ENCODE measurements around the gene STX18.

Gene STX18

DNA sequence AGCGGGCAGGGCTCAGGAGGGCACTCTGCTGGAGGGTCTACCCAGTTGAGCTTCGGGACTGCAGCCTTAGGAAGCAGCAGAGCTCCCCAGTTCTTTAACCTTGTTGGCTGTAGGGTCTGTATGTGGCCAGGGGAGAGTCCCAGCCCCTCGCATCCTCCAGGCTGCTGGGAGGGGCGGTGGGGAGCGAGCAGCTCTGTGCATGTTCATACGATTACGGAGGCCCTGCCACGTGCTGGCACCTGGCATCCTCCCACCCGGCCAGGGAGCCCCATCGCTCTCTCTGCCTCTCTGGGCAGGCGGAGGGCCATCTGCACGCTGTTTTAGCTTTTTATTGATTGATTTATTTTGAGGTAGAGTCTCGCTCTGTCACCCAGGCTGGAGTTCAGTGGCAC is 133.7 kb downstream of the STX18 start:
- in situ Hi-C loops (cut with HindIII; ENCODE audit: low sequenced_read_pairs), result no loop called here

DNA sequence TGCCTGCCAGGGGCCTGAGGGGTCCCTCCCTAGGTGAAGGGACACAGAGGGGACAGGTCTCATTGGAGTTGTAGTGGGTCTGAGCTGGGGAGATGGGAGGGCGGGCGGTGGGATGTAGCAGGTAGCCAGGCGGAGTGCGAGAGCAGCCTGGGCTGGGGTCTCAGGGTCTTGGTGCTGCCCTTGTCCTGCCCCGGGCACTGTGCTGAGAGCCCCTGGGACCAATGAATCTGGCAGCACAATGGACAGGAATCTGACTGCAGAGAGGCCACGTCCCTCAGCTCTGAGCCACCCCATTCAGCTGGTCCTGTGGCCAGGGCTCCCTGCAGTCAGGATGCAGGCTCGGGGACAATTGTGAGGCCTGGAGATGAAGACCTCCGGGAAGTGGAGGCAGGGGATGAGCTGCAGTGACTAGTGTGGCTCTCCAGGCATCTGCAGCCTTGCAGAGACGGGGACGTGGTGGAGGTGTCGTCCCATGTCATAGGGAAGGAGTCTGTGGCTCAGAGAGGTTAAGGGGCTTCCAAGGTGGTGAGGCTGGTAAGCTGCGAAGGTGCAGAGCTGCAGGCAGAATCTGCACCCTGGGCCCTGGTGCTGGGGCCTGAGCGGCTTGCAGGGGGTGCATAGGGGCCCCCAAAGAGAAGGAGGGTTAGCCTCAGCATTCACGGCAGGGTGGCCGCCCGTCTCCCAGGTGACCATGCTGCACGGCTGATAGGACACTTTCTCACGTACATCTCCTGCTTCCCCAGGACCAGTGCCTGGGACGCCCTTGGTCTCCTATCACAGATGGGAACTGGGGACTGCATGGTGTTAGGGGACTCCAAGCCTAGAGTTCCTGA is 134.3 kb downstream of the STX18 start:
- in situ Hi-C loops (cut with HindIII; ENCODE audit: low sequenced_read_pairs), result no loop called here

DNA sequence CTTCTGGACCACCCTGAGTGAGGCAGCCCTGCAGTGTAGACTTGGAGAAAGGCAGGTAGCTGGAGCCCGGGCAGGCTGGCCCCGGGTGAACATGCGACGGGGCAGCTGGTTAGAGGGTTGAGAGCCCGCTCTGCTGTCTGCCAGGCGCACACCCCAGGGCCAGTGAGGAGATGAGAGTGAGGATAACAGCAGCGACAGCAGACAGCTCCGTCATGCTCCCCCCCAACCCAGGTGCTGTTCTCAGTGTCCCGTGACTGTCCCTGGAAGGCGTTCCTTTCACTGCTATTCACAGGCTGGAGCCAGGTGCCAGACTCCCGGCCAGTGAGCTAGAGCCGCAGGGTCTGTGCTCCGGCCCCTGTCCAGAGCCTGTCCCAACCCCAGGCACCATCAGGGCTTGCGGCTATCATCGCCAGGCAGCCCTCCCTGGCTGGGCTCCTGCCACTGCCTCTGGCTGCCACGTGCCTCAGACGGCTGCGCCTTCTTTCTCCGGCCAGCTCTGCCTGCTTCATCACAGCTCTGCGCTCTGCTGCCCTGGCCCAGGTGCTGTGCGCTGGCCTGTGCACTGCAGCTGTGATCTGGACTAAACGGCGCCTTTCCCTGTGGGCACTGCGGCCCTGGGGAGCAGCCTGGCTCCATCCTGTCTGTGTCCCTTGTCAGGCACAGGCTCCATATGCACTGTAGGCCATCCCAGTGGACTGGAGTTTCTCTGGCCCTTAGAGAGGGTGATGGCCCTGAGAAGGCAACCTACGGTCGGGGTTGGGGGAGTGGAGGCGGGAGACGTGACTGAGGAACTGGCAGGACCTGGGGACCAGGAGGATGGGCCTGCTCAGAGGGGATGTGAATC is 135.2 kb downstream of the STX18 start:
- in situ Hi-C loops (cut with HindIII; ENCODE audit: low sequenced_read_pairs), result no loop called here

DNA sequence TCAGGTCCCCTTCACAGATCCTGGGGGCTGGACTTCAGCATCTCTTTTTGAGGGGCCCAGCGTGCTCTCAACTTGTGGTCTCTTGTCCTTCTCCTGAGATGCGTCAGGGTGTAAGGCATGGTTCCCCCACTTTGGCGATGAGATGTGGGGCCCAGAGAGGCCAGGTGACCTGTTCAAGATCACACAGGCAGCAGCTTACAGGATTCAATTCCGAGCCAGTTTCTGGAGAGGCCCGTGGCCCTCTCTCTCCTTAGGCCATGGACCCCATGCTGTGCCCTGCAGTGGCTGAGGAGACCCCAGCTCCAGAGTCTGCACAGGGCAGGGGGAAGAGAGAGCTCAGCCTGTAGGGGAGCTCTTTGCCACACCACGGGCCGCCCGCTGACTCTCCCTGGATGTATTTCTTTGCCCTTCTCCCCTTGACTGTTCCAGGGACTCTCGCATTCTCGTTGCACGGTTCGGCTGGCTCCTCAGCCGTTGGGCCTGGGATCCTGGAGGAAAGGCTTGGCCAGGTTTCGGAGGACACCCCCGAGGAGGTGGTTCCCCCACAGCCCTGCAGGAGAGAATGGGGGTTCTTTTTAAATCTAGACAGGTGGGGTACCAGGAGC is 136.4 kb downstream of the STX18 start:
- in situ Hi-C loops (cut with HindIII; ENCODE audit: low sequenced_read_pairs), result no loop called here

DNA sequence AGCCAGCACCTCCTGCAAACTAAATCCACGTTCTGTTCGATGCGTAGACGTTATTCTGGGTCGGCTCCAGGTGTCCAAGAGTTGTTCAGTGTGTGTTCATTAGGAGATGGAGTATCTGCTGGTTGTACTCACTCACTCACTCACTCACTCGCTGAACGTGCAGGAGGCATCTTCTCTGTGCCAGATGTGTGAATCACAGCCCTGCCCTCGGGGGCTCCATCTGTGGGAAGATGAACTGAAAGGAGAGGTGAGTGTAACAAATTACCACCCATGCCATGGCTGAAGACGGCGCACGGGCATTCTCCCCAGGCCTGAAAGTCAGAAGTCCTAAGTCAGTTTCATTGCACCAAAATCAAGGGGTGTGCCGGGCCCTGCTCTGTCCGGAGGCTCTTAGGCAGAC is 138.9 kb downstream of the STX18 start:
- in situ Hi-C loops (cut with HindIII; ENCODE audit: low sequenced_read_pairs), result no loop called here

DNA sequence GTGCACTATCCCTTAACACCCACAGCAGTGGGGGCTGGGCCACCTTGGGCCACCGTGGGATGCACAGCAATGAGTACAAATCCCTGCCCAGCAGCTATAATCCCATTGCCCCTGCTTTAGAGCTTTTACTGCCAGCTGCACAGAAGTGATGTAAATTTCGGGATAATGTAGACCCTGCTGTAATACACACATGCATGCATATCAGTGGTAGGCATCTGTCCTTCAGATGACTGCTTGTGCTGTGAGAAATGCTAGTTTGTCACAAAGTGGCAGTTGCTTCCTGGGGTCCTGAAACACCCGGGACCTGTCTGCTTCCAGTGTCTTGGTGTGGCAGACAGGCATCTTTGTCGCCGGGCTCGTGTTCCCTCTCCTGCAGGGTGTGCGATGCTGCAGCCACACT is 140.8 kb downstream of the STX18 start:
- in situ Hi-C loops (cut with HindIII; ENCODE audit: low sequenced_read_pairs), result no loop called here

DNA sequence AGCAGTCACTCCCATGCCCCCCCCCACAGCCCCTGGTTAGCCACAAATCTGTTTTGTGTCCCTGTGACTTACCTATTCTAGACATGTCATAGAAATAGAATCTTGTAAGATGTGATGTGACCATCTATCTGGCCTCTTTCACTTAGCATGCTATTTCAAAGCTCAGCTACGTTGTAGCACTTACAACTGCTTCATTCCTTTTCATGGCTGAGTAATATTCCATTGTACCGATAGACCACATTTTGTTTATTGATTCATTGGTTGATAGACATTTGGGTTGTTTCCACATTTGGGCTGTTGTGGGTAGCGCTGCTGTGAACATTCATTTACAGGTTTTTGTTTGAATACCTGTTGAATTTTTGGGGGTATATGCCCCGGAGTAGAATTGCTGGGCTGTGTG is 143.4 kb downstream of the STX18 start:
- in situ Hi-C loops (cut with HindIII; ENCODE audit: low sequenced_read_pairs), result no loop called here

DNA sequence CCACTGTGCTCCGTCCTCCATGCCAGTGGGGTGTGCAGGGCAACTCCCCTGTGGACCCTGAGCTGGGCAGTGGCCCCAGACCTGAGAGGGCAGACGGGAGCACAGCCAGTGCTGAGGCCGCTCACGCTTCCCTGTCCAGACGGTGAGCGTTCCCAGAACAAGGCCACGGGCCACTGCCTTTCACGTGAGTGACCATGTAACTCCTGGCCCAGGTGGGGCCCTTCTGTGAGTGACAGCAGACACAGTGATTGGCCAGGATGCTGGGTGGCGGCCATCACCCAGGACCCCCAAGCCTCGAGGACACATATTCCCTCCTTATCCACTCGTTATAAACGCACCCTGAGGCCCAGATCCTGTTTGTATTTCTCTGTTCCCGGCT is 144.4 kb downstream of the STX18 start:
- in situ Hi-C loops (cut with HindIII; ENCODE audit: low sequenced_read_pairs), result no loop called here

DNA sequence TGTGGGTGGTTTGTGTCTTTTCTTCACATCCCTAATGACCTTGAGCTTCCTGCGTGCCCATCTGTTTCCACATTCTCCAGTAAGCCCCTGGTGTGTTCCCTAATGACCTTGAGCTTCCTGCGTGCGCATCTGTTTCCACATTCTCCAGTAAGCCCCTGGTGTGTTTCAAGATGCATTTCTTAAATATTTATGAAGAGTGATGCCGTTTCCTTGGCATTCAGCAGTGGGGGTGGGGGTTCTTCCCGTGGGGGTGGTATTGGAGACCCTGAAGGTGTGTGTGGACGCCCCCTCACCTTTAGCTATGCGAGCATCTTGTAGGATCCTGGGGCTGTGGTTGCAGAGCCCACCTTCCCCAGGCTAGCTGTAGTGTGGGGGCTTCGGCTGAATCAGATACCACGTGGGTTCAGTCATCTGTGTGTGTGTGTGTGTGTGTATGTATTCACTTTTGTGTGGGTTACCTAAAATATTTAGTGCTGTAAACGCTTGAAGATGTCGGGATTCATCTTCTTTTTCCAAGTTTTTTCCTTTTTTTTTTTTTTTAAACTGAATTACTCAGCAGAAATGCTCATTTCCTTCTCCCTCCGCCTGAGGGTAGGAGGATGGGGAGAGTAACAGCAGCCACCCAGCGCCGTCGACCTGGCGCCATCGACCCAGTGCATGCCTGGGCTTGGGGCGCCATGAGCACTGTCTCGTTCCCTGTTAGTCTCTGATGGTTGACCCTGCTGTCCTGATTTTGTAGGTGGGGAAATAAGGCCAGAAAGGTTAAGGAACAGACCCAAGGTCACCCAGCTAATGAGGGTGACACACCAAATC is 145.0 kb downstream of the STX18 start:
- in situ Hi-C loops (cut with HindIII; ENCODE audit: low sequenced_read_pairs), result no loop called here

DNA sequence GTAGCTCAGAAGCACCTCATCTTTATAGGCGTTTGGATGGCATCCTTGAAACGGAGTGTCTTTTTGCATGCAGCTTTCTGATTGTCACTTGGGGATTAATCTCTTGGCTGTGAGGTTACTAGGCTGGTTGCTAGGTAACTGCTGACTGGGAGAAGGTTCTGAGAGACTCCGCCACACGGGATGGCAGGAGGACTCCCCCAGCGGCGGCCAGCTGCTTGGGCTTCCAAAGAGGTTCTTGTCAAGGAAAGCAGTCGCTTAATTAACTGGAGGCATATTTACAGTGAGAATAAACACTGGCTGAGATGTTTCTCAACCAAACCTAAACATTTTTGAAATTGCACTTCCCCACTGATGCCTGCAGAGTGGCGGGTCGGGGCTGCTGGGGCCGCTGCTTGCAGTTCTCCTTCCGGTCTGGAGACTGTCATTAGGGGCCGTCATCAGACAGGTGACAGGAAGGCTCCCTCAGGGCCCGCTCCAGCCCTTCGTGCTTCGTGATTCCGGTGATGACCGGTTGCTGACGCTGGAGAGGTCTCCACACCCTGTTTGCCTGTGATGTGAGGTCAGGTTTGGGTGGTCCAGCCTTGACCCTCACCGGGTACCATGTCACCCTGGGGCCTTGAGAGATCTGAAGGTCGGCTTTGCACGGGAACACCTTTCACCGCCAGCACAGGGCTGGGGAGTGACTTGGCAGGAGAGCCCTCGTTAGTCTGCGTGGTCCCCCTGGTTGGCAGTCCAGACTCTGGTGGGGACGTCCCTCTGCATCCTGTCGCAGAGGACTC is 145.8 kb downstream of the STX18 start:
- in situ Hi-C loops (cut with HindIII; ENCODE audit: low sequenced_read_pairs), result no loop called here

DNA sequence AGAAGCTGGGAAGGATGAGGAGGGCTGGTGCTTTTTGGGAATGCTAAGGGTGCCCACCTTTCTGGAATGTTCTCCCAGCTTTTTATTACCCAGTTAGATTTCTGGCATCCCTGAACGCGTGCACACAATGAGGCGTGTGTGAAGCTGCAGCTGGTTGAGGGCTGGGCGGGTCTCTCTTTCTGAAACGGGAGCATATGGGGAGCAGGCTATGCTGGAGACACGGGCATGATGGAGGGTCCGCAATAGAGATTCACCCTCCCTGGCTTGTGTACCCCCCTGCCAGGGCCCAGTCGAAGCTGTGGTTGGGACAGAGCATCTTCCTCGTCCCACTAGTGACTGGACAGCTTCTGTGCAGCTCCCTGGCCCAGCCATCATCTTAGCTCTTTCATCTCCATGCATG is 146.5 kb downstream of the STX18 start:
- in situ Hi-C loops (cut with HindIII; ENCODE audit: low sequenced_read_pairs), result no loop called here

DNA sequence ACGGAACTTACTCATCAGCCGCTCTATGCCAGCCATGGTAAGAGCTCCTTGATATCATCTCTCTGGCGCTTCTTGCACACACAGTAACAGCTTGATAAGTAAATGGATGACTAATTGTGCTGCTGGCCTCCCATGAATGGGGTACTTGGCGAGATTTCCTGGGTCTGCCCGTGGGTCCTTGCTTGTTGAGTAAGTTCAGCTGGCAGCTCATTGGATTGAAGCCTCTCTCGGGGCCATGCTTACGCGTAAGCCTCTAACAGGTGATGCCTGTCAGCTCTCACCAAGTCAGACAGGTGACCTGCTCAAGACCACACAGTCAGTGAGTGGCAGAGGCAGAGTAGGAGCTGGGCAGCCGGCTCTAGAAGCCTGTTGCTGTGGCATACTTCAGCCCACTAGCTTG is 147.2 kb downstream of the STX18 start:
- in situ Hi-C loops (cut with HindIII; ENCODE audit: low sequenced_read_pairs), result no loop called here

DNA sequence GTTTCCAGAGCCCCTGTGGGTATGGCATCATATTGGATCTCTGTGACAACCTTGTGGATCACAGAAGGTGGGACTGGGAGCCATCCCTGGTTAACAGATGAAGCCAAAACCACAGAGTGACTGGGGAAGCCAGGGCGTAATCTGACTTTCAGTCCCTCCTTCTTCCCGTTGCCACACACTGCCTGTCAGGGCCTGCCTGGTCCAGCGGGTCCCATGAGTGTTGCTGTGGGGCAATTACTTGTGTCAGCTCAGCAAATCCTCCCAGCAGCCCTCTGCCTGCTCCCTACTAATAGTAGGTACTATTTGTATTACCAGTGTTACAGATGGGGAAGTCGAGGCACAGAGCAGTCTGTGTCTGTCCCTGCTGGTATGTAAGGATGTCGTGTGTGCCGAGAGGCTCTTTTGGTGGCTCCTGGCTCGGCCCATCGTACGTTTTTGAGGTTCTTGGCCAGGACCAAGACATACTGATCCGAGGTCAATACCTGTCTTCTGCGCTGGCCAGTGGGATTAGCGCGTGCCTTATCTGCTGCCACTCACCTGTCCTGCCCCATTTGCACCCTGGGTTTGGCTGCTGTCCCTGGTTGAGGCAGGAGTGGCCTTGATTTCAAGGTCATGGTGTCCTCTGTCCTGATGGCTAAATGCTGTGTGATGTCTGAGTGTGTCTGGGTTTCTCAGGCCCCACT is 149.2 kb downstream of the STX18 start:
- in situ Hi-C loops (cut with HindIII; ENCODE audit: low sequenced_read_pairs), result no loop called here

DNA sequence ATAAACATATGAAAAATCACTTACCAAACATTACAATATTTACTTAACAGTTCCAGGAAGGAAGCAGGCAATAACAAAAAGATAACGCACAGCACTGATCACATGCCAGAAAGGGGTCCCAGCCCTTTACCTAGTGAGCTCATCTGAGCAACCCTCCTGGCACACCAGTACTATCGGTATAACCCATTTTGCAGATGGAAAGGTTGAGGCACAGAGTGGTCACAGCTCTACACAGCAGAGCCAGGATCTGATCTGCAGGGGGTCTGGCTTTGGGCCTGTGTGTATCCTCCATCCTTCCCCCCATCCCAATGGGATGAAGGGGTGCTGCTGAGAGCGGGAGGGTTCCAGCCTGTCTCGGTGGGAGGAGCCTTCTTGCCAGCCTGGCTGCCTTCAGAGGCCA is 150.0 kb downstream of the STX18 start:
- in situ Hi-C loops (cut with HindIII; ENCODE audit: low sequenced_read_pairs), result no loop called here

DNA sequence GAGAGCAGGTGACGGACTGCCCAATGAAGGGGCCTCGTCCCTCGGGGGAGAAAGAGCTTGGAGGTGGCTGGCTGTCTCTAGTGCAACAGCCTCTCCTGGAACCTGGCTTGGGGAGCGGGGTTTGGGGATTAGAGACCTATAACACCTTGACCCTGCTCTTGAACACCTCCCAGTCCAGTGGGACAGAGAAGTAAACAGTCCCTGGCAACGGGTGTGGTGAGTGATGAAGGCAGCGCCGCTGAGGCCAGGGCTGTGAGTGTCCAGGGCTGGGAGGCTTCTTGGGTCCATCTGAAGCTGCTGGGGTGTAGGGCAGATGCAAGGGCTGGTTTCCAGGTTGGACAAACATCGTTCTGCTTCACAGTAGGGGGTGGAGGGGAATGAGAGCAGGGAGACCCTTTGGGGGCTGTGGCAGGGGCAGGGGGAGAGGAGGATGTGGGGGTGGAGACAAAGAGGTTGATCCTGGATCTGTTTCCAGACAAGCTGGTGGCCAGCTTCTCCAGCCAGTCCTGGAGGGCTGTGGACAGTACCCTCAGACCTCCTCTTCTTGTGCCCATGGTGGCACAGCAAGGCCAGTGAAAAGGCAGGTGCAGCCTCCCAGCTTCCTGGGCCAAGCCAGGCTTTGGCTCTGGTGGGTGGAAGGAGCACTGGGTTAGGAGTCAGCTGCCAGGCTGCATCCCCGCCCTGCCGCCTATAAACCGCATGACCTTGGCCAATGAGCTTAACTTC is 151.2 kb downstream of the STX18 start:
- in situ Hi-C loops (cut with HindIII; ENCODE audit: low sequenced_read_pairs), result no loop called here

DNA sequence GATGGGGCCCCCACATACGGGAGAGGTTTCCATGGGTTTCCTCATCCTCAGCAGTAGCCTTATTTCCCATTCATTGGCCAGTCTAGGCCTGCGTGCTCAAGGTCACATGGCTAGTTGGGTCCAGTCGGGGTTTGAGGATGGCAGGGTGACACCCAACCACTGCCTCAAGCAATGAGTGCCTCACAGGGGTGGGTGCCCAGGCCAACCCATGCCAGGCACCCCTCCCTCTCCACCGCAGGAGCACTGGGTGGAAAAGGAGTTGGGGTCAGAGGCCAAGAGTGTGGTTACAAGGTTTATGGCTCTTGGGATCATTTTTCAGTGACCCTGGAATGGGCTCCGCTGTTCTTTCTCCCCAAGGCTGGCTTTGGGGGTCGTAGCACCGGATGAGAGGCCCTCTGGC is 151.8 kb downstream of the STX18 start:
- in situ Hi-C loops (cut with HindIII; ENCODE audit: low sequenced_read_pairs), result no loop called here

DNA sequence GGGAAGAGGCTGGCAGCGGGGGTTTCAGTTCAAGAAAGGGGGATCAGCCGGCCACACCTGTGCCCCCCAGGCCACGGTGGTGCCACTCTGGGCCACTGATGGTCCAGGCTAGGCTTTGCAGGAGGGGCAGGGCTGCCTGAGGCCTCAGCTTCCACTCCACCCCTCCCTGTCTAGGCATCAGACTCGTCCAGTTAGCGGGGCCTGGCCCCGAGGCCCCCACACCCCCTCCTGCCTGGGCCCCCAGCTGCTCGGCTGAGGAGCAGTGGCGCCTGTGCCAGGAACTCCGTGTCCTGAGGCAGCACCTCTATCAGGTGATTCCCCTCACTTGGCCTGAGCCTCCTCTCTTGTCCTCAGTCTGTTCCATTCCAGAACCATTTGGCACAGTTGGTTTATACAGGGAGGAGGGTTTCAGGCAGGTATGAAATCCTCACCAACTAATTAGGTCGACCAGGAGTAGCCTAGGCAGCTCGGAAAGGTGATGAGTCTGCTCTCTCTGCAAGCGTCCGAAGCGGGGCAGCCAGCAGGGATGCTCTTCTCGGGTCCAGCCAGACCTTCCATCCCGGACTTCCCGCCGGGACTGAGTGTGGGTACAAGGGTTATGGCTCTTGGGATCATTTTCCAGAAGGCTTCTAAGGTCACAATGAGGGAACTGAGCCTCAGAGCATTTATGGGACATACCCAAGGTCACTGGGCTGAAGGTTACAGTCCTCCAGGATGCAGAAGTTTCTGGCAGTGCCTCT is 152.8 kb downstream of the STX18 start:
- in situ Hi-C loops (cut with HindIII; ENCODE audit: low sequenced_read_pairs), result no loop called here

DNA sequence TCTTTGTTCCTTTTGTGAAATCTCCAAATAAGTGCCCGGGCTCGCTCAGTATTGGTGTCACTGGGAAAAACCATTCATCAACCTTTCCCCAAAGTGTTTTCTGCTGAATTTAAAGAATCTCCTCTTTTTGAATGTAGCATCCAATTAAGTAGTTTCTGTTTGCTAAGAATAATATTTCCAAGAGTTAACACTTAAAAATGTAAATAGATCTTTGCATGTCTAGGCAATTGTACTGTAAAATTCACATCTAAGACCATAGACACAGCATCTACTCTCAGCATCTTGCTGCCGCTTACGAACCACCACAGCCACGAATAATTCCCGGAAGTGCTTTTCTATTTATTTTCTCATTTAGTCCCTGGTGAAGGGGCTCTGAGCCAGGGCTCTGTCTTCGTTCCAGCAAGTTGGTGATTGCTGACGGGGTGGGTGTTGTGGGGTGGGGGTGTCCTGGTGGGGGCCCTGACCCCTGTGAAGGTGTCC is 153.5 kb downstream of the STX18 start:
- in situ Hi-C loops (cut with HindIII; ENCODE audit: low sequenced_read_pairs), result no loop called here

Measured in DLD1 (cell line).